Ishikawa (cell line): Measurements from ENCODE around the gene VASN.

Experiments used
- EP300 ChIP-seq: IDR thresholded peaks from 2 replicates; pipeline ENCODE4 v1.6.1; 2012; ENCODE audit warnings: borderline replicate concordance
- MAX ChIP-seq: IDR thresholded peaks from 2 replicates; pipeline ENCODE4 v1.6.1; 2012
- NFIC ChIP-seq: IDR thresholded peaks from 2 replicates; pipeline ENCODE4 v1.6.1; 2012
- REST ChIP-seq: IDR thresholded peaks from 2 replicates; pipeline ENCODE4 v1.6.1; 2012; ENCODE audit warnings: low read depth, mild to moderate bottlenecking
- YY1 ChIP-seq: IDR thresholded peaks from 2 replicates; pipeline ENCODE4 v1.6.1; 2012; ENCODE audit warnings: low read depth

GRCh38 chr16:4347010-4347409 is 24.6 kb upstream of the VASN start:
- TF ChIP-seq YY1 = no peak
- no peak for TF ChIP-seq EP300
- no peak for TF ChIP-seq REST
- TF ChIP-seq NFIC = no peak
- TF ChIP-seq MAX = no peak
